Peyer's patch (tissue), 4 donors: ENCODE measurements around the gene BRAT1. TPM values are rescaled to one million over a fixed set of nuclear protein-coding genes. Genes with fewer than 3 reads are reported as not detected.
"Not testable (repeated sequence)": the region's sequence is repeated elsewhere in the genome, so short reads cannot be mapped to it uniquely, and the experiment has no call there.

Experiments
- DNase-seq, 3 donors: peaks; one replicate each; pipeline ENCODE4 v3.0.0-alpha.2; 2017 to 2019
- H3K27ac ChIP-seq, 4 donors: fragments of 200-600 bp; sonication (generic); one replicate each; pipeline ENCODE4 v1.5.1; 2016 to 2019
- H3K27me3 ChIP-seq, 2 donors: fragments of 200-600 bp; sonication (generic); one replicate each; pipeline ENCODE4 v1.5.1; 2019
- H3K36me3 ChIP-seq, 3 donors: fragments of 200-600 bp; sonication (generic); one replicate each; pipeline ENCODE4 v1.5.1; 2016 to 2019
- H3K4me1 ChIP-seq, 4 donors: fragments of 200-600 bp; sonication (generic); one replicate each; pipeline ENCODE4 v1.5.1; 2016 to 2019
- H3K4me3 ChIP-seq, 4 donors: fragments of 200-600 bp; sonication (generic); 1 replicate in 3 of 4; 2 replicates in 1 of 4; pipeline ENCODE4 v1.5.1; 2016 to 2019; ENCODE audit warnings: mild to moderate bottlenecking in 1 of 4
- H3K9me3 ChIP-seq, 4 donors: fragments of 200-600 bp; sonication (generic); one replicate each; pipeline ENCODE4 v1.5.1; 2016 to 2019; ENCODE audit warnings: mild to moderate bottlenecking in 1 of 4
- POLR2A ChIP-seq, 2 donors: fragments of 450-650 bp; IDR thresholded peaks; one replicate each; pipeline ENCODE4 v1.5.1; 2017; ENCODE audit warnings: antibody characterized with exemption in 2 of 2, mild to moderate bottlenecking in 2 of 2, moderate library complexity in 2 of 2
- total RNA-seq, 4 donors: library from RNA; depleted of rRNA; stranded (reverse); fragments of >200 nt; gene quantifications; one replicate each; pipeline ENCODE4 v1.1.0, GENCODE V29; 2016
- TF ChIP-seq, protein P1 (sequence below), 6 experiments: fragments of 450-650 bp in 4 of 6; fragments of 200-600 bp in 2 of 6; sonication (generic) in 1 of 6; IDR thresholded peaks; one replicate each; pipeline ENCODE4 v1.5.1; 2017 to 2019; ENCODE audit warnings: antibody characterized with exemption in 6 of 6, mild to moderate bottlenecking in 3 of 6, moderate library complexity in 1 of 6

BRAT1 gene
- total RNA-seq, 4 donors from 2014 or later = 43.3 to 73.3 (median 54.1) TPM

DNA sequence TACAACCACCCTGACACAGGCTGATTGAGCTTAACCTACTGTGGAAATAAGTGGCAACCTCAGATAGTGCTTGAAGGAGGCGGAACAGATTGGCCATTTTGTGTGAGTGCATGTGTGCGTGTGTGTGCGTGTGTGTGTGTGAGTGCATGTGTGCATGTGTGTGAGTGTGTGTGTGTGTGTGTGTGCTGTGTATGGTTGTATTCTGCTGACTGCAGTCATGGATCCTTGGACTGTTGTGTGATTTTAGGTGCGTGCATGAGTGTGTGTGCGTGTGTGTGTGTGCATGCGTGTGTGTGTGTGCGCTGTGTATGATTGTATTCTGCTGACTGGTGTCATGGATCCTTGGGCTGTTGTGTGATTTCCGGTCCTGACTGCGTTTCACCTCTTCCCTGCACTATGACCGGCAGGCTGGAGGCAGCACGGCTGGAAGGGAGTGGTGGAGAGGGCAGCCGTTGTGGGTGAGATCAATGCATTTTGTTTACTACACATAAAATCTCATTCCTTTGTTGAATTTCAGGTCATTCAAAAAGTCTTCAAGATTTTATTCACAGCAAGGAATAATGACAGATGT is 9.7 kb upstream of the BRAT1 start:
- Histone ChIP-seq H3K4me1 (peaks cover 0 to 20% (median 0%) of the 10 kb centered on the region in 4 donors), H3K27ac (peak overlapping the region in 2 of 4 donors; percentile 39 to 64), H3K27me3 (no peaks in the 10 kb centered on the region), H3K36me3 (peaks cover 0 to 2% (median 0%) of the 10 kb centered on the region in 3 donors), H3K9me3 (no peaks in the 10 kb centered on the region), H3K4me3 (no peak overlapping the region)
- DNase-seq = peak in 2 of 3 donors; percentile 66 to 67
- TF ChIP-seq, protein P1, sequence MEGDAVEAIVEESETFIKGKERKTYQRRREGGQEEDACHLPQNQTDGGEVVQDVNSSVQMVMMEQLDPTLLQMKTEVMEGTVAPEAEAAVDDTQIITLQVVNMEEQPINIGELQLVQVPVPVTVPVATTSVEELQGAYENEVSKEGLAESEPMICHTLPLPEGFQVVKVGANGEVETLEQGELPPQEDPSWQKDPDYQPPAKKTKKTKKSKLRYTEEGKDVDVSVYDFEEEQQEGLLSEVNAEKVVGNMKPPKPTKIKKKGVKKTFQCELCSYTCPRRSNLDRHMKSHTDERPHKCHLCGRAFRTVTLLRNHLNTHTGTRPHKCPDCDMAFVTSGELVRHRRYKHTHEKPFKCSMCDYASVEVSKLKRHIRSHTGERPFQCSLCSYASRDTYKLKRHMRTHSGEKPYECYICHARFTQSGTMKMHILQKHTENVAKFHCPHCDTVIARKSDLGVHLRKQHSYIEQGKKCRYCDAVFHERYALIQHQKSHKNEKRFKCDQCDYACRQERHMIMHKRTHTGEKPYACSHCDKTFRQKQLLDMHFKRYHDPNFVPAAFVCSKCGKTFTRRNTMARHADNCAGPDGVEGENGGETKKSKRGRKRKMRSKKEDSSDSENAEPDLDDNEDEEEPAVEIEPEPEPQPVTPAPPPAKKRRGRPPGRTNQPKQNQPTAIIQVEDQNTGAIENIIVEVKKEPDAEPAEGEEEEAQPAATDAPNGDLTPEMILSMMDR (IDR thresholded peaks at IDR 0.05) = no peak
- no peak for TF ChIP-seq POLR2A (IDR thresholded peaks at IDR 0.05)

DNA sequence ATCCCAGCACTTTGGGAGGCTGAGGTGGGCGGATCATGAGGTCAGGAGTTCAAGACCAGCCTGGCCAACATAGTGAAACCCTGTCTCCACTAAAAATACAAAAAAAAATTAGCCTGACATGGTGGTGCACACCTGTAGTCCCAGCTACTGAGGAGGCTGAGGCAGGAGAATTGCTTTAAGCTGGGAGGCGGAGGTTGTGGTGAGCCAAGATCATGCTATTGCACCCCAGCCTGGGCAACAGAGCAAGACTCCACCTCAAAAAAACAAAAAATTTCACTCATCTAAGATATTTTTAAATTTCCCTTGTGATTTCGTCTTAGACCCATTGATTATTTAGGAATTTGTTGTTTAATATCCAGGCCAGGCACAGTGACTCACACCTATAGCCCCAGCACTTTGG is 8.6 kb upstream of the BRAT1 start:
- not testable (repeated sequence) for H3K27ac ChIP-seq, H3K4me3 ChIP-seq, DNase-seq, H3K27me3 ChIP-seq, H3K9me3 ChIP-seq, H3K36me3 ChIP-seq
- H3K4me1 ChIP-seq = peaks cover 0 to 24% (median 0%) of the 10 kb centered on the region in 4 donors

DNA sequence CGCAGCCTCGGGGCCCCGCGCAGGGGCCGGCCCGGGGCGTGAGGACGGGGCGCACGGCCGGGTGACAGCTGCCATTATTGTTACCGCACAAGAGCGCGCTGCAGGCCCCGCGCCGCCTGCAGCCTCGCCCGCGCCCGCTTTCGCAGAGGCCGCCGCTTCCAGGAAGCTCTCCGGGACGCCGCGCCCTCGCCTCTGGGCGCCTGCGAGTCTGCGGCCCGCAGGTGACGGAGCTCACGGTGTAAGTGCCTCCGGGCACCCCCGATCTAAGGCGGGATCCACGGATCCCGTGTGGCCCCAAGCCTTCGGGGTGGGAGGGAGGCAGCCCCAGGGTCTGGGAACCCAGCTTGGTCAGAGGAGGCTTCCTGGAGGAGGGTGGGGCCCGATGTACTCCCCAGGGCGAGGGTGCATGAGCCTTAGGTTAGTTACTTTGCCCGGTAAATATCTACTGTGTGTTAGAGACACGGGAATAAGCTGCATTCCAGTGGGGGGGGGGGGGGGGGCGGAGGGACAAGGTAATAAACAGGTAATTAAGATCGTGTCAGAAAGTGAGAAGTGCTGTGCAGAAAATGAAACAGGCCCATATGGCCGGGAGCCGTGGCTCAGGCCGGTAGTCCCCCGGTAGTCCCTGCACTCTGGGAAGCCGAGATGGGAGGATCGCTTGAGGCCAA is 4.1 kb upstream of the BRAT1 start:
- peak overlapping the region; percentile 61 to 93 (median 78) for H3K27ac ChIP-seq
- H3K4me1 ChIP-seq = peaks cover 0 to 33% (median 8%) of the 10 kb centered on the region in 4 donors
- H3K4me3 ChIP-seq = peak overlapping the region; percentile 70 to 100 (median 85)
- H3K36me3 ChIP-seq = no peaks in the 10 kb centered on the region
- peak in 2 of 3 donors; percentile 72 to 80 for DNase-seq
- no peaks in the 10 kb centered on the region for H3K27me3 ChIP-seq
- no peaks in the 10 kb centered on the region for H3K9me3 ChIP-seq
- peak in 1 of 2 donors; percentile 50 for TF ChIP-seq POLR2A (IDR thresholded peaks at IDR 0.05)
- TF ChIP-seq, protein P1 (IDR thresholded peaks at IDR 0.05) = no peak

DNA sequence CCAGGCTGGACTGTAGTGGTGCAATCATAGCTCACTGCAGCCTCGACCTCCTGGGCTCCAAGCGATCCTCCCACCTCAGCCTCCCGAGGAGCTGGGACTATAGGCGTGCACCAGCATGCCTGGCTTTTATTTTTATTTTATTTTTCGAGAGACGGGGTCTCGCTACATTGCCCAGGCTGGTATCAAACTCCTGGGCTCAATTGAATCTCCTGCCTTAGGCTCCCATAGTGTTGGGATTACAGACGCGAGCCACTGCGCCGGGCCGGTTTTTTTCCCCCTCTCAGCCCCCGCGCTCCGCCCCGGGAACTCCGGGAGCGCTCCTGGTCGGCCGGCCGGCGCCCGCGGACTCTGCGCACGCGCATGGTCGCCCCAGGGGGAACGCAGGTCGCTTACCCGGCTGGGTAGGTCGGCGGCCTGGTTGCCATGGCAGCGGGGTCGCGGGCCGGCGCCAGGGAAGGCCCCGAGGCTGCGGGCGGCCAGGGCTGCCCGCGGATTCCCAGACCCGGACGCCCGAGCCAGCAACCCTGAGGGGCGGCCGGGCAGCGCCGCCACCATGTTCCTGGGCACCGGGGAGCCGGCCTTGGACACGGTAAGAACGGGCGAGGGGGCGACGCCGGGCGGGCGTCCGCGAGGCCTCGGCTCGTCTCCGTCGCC is 3.4 kb upstream of the BRAT1 start, which contains the start of gene IQCE:
Gene IQCE, plus strand, starts transcription at position 351 of the 654 bp plus-strand sequence. Its CDS starts 203 bp downstream, at position 554.
- peaks cover 1 to 39% (median 14%) of the 10 kb centered on the region in 4 donors for H3K4me1 ChIP-seq

GRCh38 chr7:2554661-2555111 is 638 bp downstream of the BRAT1 start:
- peaks cover 0 to 6% (median 0%) of the 10 kb centered on the region in 3 donors for H3K36me3 ChIP-seq
- peak overlapping the region; percentile 84 to 99 (median 96) for H3K4me3 ChIP-seq
- peak overlapping the region; percentile 94 to 99 (median 97) for H3K27ac ChIP-seq
- peak in 1 of 3 donors; percentile 49 for DNase-seq
- TF ChIP-seq, protein P1 (IDR thresholded peaks at IDR 0.05) = no peak
- TF ChIP-seq POLR2A (IDR thresholded peaks at IDR 0.05) = no peak
- no peaks in the 10 kb centered on the region for H3K27me3 ChIP-seq
- H3K4me1 ChIP-seq = peaks cover 4 to 34% (median 14%) of the 10 kb centered on the region in 4 donors
- no peaks in the 10 kb centered on the region for H3K9me3 ChIP-seq

More for the DNA sequence above, 3.4 kb upstream of the BRAT1 start, which contains the start of gene IQCE:
- peak within 1 kb of the TSS; percentile 70 to 100 (median 85) for H3K4me3 ChIP-seq
- H3K27me3 ChIP-seq = no peaks in the 10 kb centered on the region
- no peaks in the 10 kb centered on the region for H3K36me3 ChIP-seq
- TF ChIP-seq, protein P1 (IDR thresholded peaks at IDR 0.05) = peak in 2 of 6 experiments; percentile 2 to 20
- peak; percentile 8 to 18 for TF ChIP-seq POLR2A (IDR thresholded peaks at IDR 0.05)
- peak within 1 kb of the TSS; percentile 61 to 93 (median 78) for H3K27ac ChIP-seq
- H3K9me3 ChIP-seq = no peaks in the 10 kb centered on the region
- peak; percentile 87 to 96 (median 95) for DNase-seq
